ENCODE data around the gene NOVA2. TPM values are rescaled to one million over a fixed set of nuclear protein-coding genes. Genes with fewer than 3 reads are reported as not detected.

NOVA2 gene
- total RNA-seq, 1 experiment from 2014 or later, result 11.3 TPM

DNA sequence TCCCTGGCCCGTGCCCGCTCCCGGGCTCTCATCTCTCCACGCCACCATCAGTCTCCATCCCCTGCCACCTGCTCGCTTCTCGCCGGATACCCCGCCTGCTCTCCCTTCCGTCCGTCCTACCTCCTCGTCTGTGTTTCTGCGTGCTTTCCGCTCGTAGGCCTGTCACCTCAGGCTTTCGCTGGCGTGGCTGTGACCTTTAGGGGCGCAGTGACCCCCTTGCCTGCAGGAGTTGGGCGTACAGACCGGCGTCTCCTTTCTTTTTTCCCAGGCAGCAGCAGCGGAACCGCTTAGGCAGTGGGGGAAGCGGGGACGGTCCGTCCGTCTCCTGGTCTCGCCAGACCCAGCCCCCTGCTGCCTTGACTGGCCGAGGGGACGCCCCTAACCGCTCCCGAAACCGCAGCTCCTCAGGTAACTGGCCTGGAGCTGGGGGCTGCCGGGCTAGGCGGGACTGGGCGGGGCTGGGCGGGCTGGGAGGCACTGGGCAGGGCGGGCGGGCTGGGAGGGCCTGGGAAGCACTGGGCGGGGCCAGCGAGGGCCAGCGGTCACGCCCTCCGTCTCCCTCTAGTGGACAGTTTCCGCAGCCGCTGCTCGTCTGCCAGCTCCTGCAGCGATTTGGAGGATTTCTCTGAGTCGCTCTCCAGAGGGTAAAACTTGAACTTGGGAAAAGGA lies 42.9 kb upstream of the NOVA2 start (continued):
- TF ChIP-seq ZNF416 (CRISPR knock-in tag; IDR thresholded peaks at IDR 0.05), result no peak
- TF ChIP-seq, protein P1, sequence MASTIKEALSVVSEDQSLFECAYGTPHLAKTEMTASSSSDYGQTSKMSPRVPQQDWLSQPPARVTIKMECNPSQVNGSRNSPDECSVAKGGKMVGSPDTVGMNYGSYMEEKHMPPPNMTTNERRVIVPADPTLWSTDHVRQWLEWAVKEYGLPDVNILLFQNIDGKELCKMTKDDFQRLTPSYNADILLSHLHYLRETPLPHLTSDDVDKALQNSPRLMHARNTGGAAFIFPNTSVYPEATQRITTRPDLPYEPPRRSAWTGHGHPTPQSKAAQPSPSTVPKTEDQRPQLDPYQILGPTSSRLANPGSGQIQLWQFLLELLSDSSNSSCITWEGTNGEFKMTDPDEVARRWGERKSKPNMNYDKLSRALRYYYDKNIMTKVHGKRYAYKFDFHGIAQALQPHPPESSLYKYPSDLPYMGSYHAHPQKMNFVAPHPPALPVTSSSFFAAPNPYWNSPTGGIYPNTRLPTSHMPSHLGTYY (CRISPR knock-in tag; IDR thresholded peaks at IDR 0.05), result no peak
- TF ChIP-seq, protein P2, sequence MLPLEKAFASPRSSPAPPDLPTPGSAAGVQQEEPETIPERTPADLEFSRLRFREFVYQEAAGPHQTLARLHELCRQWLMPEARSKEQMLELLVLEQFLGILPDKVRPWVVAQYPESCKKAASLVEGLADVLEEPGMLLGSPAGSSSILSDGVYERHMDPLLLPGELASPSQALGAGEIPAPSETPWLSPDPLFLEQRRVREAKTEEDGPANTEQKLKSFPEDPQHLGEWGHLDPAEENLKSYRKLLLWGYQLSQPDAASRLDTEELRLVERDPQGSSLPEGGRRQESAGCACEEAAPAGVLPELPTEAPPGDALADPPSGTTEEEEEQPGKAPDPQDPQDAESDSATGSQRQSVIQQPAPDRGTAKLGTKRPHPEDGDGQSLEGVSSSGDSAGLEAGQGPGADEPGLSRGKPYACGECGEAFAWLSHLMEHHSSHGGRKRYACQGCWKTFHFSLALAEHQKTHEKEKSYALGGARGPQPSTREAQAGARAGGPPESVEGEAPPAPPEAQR (CRISPR knock-in tag; IDR thresholded peaks at IDR 0.05), result no peak

DNA sequence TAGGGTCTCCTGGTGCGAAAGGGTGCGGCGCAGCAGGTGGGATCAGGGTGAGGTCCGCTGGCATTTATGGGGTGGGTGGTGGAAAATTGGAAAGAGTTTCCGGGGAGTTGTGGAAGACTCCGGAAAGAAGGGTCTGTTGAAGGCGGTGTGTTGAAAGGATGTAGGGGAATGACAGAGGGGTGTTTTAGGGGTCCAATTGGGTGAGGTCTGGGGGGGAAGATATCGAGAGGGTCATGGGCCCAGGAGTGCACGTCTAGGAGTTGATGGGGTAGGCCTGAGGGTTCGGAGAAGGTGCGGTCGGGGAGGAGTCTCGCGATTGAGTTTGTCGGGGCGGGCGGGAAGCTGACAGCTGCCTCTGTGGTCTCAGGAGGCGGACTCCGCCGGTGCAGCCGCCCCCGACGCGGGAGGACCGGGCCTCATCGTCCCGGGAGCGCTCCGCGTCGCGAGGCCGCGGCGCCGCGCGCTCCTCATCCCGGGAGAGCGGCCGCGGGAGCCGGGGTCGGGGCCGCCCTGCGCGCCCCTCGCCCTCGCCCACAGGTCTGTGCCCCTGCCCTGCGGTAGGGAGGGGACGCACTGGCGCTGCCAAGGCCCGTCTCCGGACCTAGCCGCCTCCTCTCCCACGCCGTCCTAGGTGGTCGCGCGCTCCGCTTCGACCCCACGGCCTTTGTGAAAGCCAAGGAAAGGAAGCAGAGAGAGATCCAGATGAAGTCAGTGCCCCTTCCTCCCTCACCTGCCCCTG lies 42.2 kb upstream of the NOVA2 start:
- no peaks in the 10 kb centered on the region for H3K9me3 Mint-ChIP-seq
- H3K27ac Mint-ChIP-seq, result no peak overlapping the region
- ChIA-PET CTCF (interaction anchor here (0.5 to 6.3 kb wide), 40 partner anchors 12 to 853 kb away, joined by 3 to 76 read pairs (median 5); partner anchors contain the start of genes CCDC61, FOXA3, IRF2BP1 and MYPOP), POLR2A (interaction anchor here (1.0 to 1.2 kb wide), 3 partner anchors 55 to 115 kb away, joined by 3 to 6 read pairs (median 4); no protein-coding TSS in a partner anchor)
- no peaks in the 10 kb centered on the region for H3K36me3 Mint-ChIP-seq
- no peak for DNase-seq (ENCODE audit: low spot score)
- peaks cover 17% of the 10 kb centered on the region for H3K4me1 Mint-ChIP-seq
- peaks cover 31% of the 10 kb centered on the region for H3K27me3 Mint-ChIP-seq (ENCODE audit: low read depth)
- TF ChIP-seq ZNF121 (CRISPR knock-in tag; IDR thresholded peaks at IDR 0.05) (no peak), GRHL2 (CRISPR knock-in tag; IDR thresholded peaks at IDR 0.05; ENCODE audit: insufficient replicate concordance, severe bottlenecking) (no peak), ESRRA (CRISPR knock-in tag; IDR thresholded peaks at IDR 0.05; ENCODE audit: borderline replicate concordance) (no peak), ZNF232 (CRISPR knock-in tag; IDR thresholded peaks at IDR 0.05) (no peak), ATF1 (CRISPR knock-in tag; IDR thresholded peaks at IDR 0.05) (no peak), ELF4 (CRISPR knock-in tag; IDR thresholded peaks at IDR 0.05; ENCODE audit: low read depth) (no peak), ZNF219 (CRISPR knock-in tag; IDR thresholded peaks at IDR 0.05; ENCODE audit: borderline replicate concordance) (no peak), NFYB (CRISPR knock-in tag; conservative IDR thresholded peaks at IDR 0.05; ENCODE audit: low read depth) (no peak), ZNF396 (CRISPR knock-in tag; IDR thresholded peaks at IDR 0.05; ENCODE audit: borderline replicate concordance) (no peak), TEAD1 (CRISPR knock-in tag; IDR thresholded peaks at IDR 0.05) (no peak)
- TF ChIP-seq, protein P3, sequence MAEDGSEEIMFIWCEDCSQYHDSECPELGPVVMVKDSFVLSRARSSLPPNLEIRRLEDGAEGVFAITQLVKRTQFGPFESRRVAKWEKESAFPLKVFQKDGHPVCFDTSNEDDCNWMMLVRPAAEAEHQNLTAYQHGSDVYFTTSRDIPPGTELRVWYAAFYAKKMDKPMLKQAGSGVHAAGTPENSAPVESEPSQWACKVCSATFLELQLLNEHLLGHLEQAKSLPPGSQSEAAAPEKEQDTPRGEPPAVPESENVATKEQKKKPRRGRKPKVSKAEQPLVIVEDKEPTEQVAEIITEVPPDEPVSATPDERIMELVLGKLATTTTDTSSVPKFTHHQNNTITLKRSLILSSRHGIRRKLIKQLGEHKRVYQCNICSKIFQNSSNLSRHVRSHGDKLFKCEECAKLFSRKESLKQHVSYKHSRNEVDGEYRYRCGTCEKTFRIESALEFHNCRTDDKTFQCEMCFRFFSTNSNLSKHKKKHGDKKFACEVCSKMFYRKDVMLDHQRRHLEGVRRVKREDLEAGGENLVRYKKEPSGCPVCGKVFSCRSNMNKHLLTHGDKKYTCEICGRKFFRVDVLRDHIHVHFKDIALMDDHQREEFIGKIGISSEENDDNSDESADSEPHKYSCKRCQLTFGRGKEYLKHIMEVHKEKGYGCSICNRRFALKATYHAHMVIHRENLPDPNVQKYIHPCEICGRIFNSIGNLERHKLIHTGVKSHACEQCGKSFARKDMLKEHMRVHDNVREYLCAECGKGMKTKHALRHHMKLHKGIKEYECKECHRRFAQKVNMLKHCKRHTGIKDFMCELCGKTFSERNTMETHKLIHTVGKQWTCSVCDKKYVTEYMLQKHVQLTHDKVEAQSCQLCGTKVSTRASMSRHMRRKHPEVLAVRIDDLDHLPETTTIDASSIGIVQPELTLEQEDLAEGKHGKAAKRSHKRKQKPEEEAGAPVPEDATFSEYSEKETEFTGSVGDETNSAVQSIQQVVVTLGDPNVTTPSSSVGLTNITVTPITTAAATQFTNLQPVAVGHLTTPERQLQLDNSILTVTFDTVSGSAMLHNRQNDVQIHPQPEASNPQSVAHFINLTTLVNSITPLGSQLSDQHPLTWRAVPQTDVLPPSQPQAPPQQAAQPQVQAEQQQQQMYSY (CRISPR knock-in tag; IDR thresholded peaks at IDR 0.05), result no peak
- H3K4me3 Mint-ChIP-seq, result peak overlapping the region; percentile 87
- ATAC-seq, result peak; percentile 6
